Left lung (tissue), 14 donors: ENCODE measurements around the gene ASIC3. TPM values are rescaled to one million over a fixed set of nuclear protein-coding genes. Genes with fewer than 3 reads are reported as not detected.

Experiments used
- ATAC-seq: fragments of 200-7000 bp; cut with Tn5 transposase; one replicate; pipeline ENCODE4 v1.9.1; 2020; ENCODE audit warnings: moderate library complexity
- DNase-seq, 4 donors: peaks; one replicate each; pipeline ENCODE4 v3.0.0-alpha.2; 2013 to 2020
- H3K27ac ChIP-seq, 2 donors: fragments of 200-600 bp; sonication (generic) in 1 of 2; one replicate each; pipeline versions ENCODE4 v1.5.0 to v1.8.0; 2020 to 2021
- H3K27me3 ChIP-seq, 2 donors: fragments of 200-600 bp; sonication (generic) in 1 of 2; one replicate each; pipeline versions ENCODE4 v1.5.0 to v1.8.0; 2020 to 2021
- H3K36me3 ChIP-seq, 2 donors: fragments of 200-600 bp; sonication (generic) in 1 of 2; one replicate each; pipeline versions ENCODE4 v1.5.0 to v1.8.0; 2020 to 2021
- H3K4me1 ChIP-seq, 2 donors: fragments of 200-600 bp; one replicate each; pipeline ENCODE4 v1.8.0; 2021
- H3K4me3 ChIP-seq, 2 donors: fragments of 200-600 bp; sonication (generic) in 1 of 2; one replicate each; pipeline versions ENCODE4 v1.5.0 to v1.8.0; 2020 to 2021; ENCODE audit warnings: mild to moderate bottlenecking in 1 of 2
- H3K9me3 ChIP-seq, 2 donors: fragments of 200-600 bp; sonication (generic) in 1 of 2; one replicate each; pipeline versions ENCODE4 v1.5.0 to v1.8.0; 2020 to 2021
- CTCF ChIP-seq, 2 donors: fragments of 200-600 bp; sonication (generic) in 1 of 2; IDR thresholded peaks; one replicate each; pipeline versions ENCODE4 v1.5.0 to v1.8.0; 2021; ENCODE audit warnings: antibody characterized with exemption in 2 of 2
- intact Hi-C, 2 donors: fragments of 100-400 bp; cut with DNase I; formaldehyde crosslinking; loops; one replicate each; pipeline versions ENCODE4 v1.11.2 to v1.14.2; 2022
- long read RNA-seq, 12 donors: library from polyadenylated mRNA in 2 of 12; unstranded in 2 of 12; transcript quantifications; one replicate each; pipeline ENCODE4 v2.0.0 and lab custom pipeline, GENCODE V29; 2019 to 2026
- polyA plus RNA-seq, 6 donors: library from polyadenylated mRNA; unstranded; fragments of 120-200 nt; gene quantifications; one replicate each; pipeline ENCODE4 v1.2.1, GENCODE V29; 2013; ENCODE audit not compliant: insufficient read length in 6 of 6
- total RNA-seq, 2 donors: library from RNA; stranded (reverse); fragmentation: NEBNext Ultra II Directional; extraction: Animal tissue kit (Norgen Biotek cat#: 25700); gene quantifications; one replicate each; pipeline ENCODE4 v1.2.1, GENCODE V29; 2021
- donor health status: DM: no; HTN: yes; CAD: no.
- donor health status: DM: no; HTN: no; CAD: no.

The ASIC3 gene
- total RNA-seq (1 to 10 TPM; 2.7 to 3.5 TPM), polyA plus RNA-seq (1 to 10 TPM; 2.3 to 6.0 (median 3.4) TPM)
- long read RNA-seq, donor 1: 0 reads
- long read RNA-seq, donor 2: 0 reads
- long read RNA-seq, donor 3: 0 reads
- long read RNA-seq, donor 4: 0 reads
- long read RNA-seq, donor 5: 0 reads
- long read RNA-seq, donor 6, partial matches to known transcripts: 0 of 1 reads
- long read RNA-seq, donor 6, other reads (novel, unspliced or antisense): 0 of 1 reads
- long read RNA-seq, donor 7: 0 reads
- long read RNA-seq, donor 8: 0 reads
- long read RNA-seq, donor 9: 0 reads
- long read RNA-seq, donor 10: 0 reads
- long read RNA-seq, donor 11, partial matches to known transcripts: 0 of 2 reads
- long read RNA-seq, donor 11, other reads (novel, unspliced or antisense): 0 of 2 reads
- long read RNA-seq, donor 12: 0 reads

GRCh38 chr7:151047976-151048815, at the start of gene ASIC3:
TSS of gene ASIC3 (plus strand) at chr7:151048531. CDS start at chr7:151048886, 355 bp downstream.
- no peak for TF ChIP-seq CTCF (IDR thresholded peaks at IDR 0.05)
- Histone ChIP-seq H3K4me1 (peaks cover 3 to 15% of the 10 kb centered on the region in 2 donors), H3K36me3 (peaks cover 0 to 28% of the 10 kb centered on the region in 2 donors), H3K4me3 (no peak within 1 kb of the TSS), H3K27me3 (peaks cover 0 to 23% of the 10 kb centered on the region in 2 donors), H3K27ac (no peak within 1 kb of the TSS), H3K9me3 (no peaks in the 10 kb centered on the region)
- no peak for DNase-seq
- ATAC-seq: no peak
- intact Hi-C loops: no loop called here

- Histone ChIP-seq H3K4me1 (peaks cover 0 to 20% of the 10 kb centered on the region in 2 donors), H3K36me3 (peaks cover 0 to 5% of the 10 kb centered on the region in 2 donors), H3K27ac (no peak overlapping the region), H3K27me3 (peaks cover 0 to 14% of the 10 kb centered on the region in 2 donors), H3K9me3 (no peaks in the 10 kb centered on the region), H3K4me3 (no peak overlapping the region)
- intact Hi-C loops: no loop called here
- TF ChIP-seq CTCF (IDR thresholded peaks at IDR 0.05): no peak
- ATAC-seq: no peak
- no peak for DNase-seq
These were observed 49.3 kb upstream of the ASIC3 start for GRCh38 chr7:150999001-150999400.

- Histone ChIP-seq H3K9me3 (no peaks in the 10 kb centered on the region), H3K36me3 (peaks cover 0 to 5% of the 10 kb centered on the region in 2 donors), H3K27me3 (peaks cover 0 to 14% of the 10 kb centered on the region in 2 donors), H3K4me3 (no peak overlapping the region), H3K4me1 (peaks cover 0 to 13% of the 10 kb centered on the region in 2 donors), H3K27ac (no peak overlapping the region)
- intact Hi-C loops: no loop called here
- DNase-seq (no peak), ATAC-seq (no peak)
- TF ChIP-seq CTCF (IDR thresholded peaks at IDR 0.05): no peak
These were observed 48.7 kb upstream of the ASIC3 start for GRCh38 chr7:150999497-151000230.

- Histone ChIP-seq H3K27ac (no peak overlapping the region), H3K4me1 (peaks cover 0 to 8% of the 10 kb centered on the region in 2 donors), H3K27me3 (peaks cover 0 to 14% of the 10 kb centered on the region in 2 donors), H3K36me3 (peaks cover 0 to 5% of the 10 kb centered on the region in 2 donors), H3K4me3 (no peak overlapping the region), H3K9me3 (no peaks in the 10 kb centered on the region)
- intact Hi-C loops: no loop called here
- ATAC-seq (no peak), DNase-seq (no peak)
- TF ChIP-seq CTCF (IDR thresholded peaks at IDR 0.05): no peak
These were observed 47.3 kb upstream of the ASIC3 start for GRCh38 chr7:151000897-151001495.
